RWPE1 (cell line): ENCODE results near the gene PPP3CA.

Experiments used
- CTCF ChIA-PET: fragments of 350-600 bp; sonication (Branson Sonifier 250); formaldehyde crosslinking; extraction: SDS; loops from one replicate; lab custom pipeline; 2021; lab: Yijun Ruan, JAX
- POLR2A ChIA-PET: fragments of 400-600 bp; formaldehyde crosslinking; extraction: SDS; loops from one replicate; lab custom pipeline; 2020; ENCODE audit warnings: antibody characterized with exemption; ENCODE audit not compliant: low non-redundant PET; lab: Yijun Ruan, JAX
- DNase-seq: peaks from one replicate; pipeline ENCODE4 v3.0.0; 2012; ENCODE audit warnings: low spot score
- H3K27ac ChIP-seq: fragments of 450-650 bp; 2 replicates; pipeline ENCODE4 v1.5.1; 2017
- CTCF ChIP-seq: fragments of 450-650 bp; conservative IDR thresholded peaks from 2 replicates; pipeline ENCODE4 v1.5.1; 2017; ENCODE audit warnings: low read depth, mild to moderate bottlenecking

The PPP3CA gene

GRCh38 chr4:101114936-101115372, 232.4 kb downstream of the PPP3CA start:
- POLR2A ChIA-PET: no interaction called here
- DNase-seq: peak; percentile 6
- no peak overlapping the region for H3K27ac ChIP-seq
- CTCF ChIA-PET: no interaction called here
- TF ChIP-seq CTCF: no peak

GRCh38 chr4:101104312-101105052, 242.8 kb downstream of the PPP3CA start:
- CTCF ChIA-PET: interaction anchor here (0.5 to 0.6 kb wide), 2 partner anchors 569 to 781 kb away, joined by 3 read pairs; no protein-coding TSS in a partner anchor
- H3K27ac ChIP-seq: no peak overlapping the region
- DNase-seq: no peak
- POLR2A ChIA-PET: interaction anchor here (0.7 kb wide), 1 partner anchor 1061 kb away, joined by 9 read pairs; no protein-coding TSS in a partner anchor
- TF ChIP-seq CTCF: no peak

GRCh38 chr4:101103381-101104142, 243.8 kb downstream of the PPP3CA start:
- no peak overlapping the region for H3K27ac ChIP-seq
- CTCF ChIA-PET: interaction anchor here (0.6 kb wide), 1 partner anchor 568 kb away, joined by 3 read pairs; no protein-coding TSS in a partner anchor
- DNase-seq: no peak
- POLR2A ChIA-PET: no interaction called here
- TF ChIP-seq CTCF: no peak

GRCh38 chr4:101102114-101102742, 245.1 kb downstream of the PPP3CA start:
- ChIA-PET CTCF (no interaction called here), POLR2A (no interaction called here)
- no peak for DNase-seq
- no peak for TF ChIP-seq CTCF
- no peak overlapping the region for H3K27ac ChIP-seq

- no peak for TF ChIP-seq CTCF
- DNase-seq: no peak
- ChIA-PET POLR2A (interaction anchor here (0.6 kb wide), 1 partner anchor 10 kb away, joined by 3 read pairs; no protein-coding TSS in a partner anchor), CTCF (no interaction called here)
- no peak overlapping the region for H3K27ac ChIP-seq
Measured at GRCh38 chr4:101101072-101101471, 246.3 kb downstream of the PPP3CA start.
